ENCODE data around the gene CDH6.

CDH6 gene

DNA sequence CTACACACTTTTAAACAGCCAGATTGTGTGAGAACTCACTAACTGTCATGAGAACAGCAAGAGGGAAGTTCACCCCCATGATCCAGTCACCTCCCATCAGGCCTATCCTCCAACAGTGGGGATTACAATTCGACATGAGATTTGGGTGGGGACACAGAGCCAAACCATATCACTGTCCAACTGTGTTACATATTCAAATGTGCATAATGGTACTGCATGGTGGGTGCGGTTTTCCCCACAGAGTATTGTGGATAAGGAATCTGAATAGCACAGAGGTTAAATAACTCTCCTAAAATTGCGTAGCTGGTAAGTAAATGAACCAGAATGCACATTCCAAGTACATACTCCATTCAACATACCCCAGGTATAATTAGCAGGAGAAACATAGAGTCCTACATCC lies 32.1 kb downstream of the CDH6 start:
- DNase-seq (ENCODE audit: low read depth, low spot score): no peak
- Histone ChIP-seq H3K4me3 (no peak overlapping the region), H3K36me3 (ENCODE audit: insufficient read depth, low read length) (no peaks in the 10 kb centered on the region), H3K9ac (ENCODE audit: insufficient read length) (no peak overlapping the region), H3K27ac (no peak overlapping the region), H3K9me3 (ENCODE audit: low read depth, low read length) (no peaks in the 10 kb centered on the region)
- no peak for TF ChIP-seq FOXP2 (optimal IDR thresholded peaks at IDR 0.05; ENCODE audit: control extremely low read depth, extremely low read length, insufficient read depth)

DNA sequence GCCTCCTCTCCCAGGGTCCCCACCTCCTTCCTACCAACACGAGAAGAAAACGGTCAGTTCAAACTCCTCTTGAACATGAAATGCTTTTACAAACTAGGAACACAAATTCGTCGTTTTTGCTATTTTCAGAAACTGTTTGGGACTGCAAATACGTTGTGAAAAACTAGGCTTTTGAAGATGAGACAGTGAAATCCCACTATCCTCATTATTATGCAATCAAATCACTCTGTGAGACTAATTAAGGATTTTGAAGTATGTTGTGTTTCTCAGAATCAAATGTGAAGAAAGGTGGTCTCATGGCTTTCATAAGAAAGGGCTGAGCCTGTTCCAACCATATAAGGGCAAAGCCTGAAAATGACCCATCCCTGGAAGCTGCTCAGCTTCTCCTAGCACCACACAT lies 33.2 kb downstream of the CDH6 start:
- Histone ChIP-seq H3K9me3 (ENCODE audit: low read depth, low read length) (no peaks in the 10 kb centered on the region), H3K4me3 (no peak overlapping the region), H3K27ac (no peak overlapping the region), H3K36me3 (ENCODE audit: insufficient read depth, low read length) (no peaks in the 10 kb centered on the region), H3K9ac (ENCODE audit: insufficient read length) (no peak overlapping the region)
- no peak for DNase-seq (ENCODE audit: low read depth, low spot score)
- TF ChIP-seq FOXP2 (optimal IDR thresholded peaks at IDR 0.05; ENCODE audit: control extremely low read depth, extremely low read length, insufficient read depth) (no peak), EZH2 (IDR thresholded peaks at IDR 0.05) (no peak), POLR2AphosphoS5 (IDR thresholded peaks at IDR 0.05; ENCODE audit: borderline replicate concordance, low read depth, low read length) (no peak)

DNA sequence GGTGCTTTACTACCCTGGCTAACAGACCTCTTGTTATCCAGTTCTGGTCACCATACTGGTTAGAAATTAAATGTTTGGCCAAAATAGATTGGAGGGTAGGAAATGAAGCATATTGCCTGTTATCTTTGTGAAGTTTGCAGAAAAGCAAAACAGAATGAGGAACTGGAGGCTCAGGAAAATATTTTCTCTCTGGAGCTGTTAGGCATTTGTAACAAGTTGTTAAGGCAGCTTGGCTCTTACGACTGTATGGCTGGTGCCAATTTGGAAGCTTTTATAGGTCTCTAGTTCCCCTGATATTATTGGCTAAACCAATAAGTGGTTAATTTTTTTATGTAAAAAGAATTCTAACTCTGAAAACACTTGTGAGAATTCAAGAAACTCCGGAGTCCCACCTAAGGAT lies 35.8 kb downstream of the CDH6 start:
- Histone ChIP-seq H3K9ac (ENCODE audit: insufficient read length) (no peak overlapping the region), H3K4me3 (no peak overlapping the region), H3K36me3 (ENCODE audit: insufficient read depth, low read length) (no peaks in the 10 kb centered on the region), H3K27ac (no peak overlapping the region), H3K9me3 (ENCODE audit: low read depth, low read length) (no peaks in the 10 kb centered on the region)
- TF ChIP-seq FOXP2 (optimal IDR thresholded peaks at IDR 0.05; ENCODE audit: control extremely low read depth, extremely low read length, insufficient read depth) (no peak), EZH2 (IDR thresholded peaks at IDR 0.05) (no peak), POLR2AphosphoS5 (IDR thresholded peaks at IDR 0.05; ENCODE audit: borderline replicate concordance, low read depth, low read length) (no peak)
- DNase-seq (ENCODE audit: low read depth, low spot score): no peak

DNA sequence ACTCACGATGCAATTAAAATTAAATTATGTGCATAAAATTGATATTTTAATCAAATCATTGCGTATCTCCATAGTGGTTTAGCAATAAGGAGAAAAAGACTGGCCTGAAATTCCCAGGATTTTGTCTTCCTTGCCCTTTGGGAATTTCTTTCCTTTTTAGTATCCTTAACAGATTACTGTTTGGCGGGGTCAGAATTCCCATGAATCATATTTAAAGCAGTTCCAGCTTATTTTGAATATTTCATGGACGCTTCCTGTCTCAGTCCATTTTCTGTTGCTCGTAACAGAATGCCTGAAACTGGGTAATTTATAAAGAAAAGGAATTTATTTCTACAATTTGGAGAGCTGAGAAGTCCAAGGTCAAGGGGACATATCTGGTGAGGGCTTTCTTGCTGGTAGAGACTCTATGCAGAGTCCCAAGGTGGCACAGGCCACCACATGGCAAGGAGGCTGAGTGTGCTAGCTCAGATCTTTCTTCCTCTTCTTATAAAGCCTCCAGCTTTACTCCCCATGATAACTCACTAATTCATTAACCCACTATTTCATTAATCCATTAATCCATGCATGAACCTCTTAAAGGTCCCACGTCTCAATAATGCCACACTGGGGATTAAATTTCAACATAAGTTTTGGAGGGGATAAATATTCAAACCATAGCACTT lies 37.8 kb downstream of the CDH6 start:
- no peak for DNase-seq (ENCODE audit: low read depth, low spot score)
- peak overlapping the region; percentile 73 for H3K27ac ChIP-seq
- H3K36me3 ChIP-seq (ENCODE audit: insufficient read depth, low read length): no peaks in the 10 kb centered on the region
- no peak overlapping the region; the same call in 1 of the 2 replicates for H3K4me3 ChIP-seq
- peak overlapping the region; percentile 43 for H3K9ac ChIP-seq (ENCODE audit: insufficient read length)
- TF ChIP-seq POLR2AphosphoS5 (IDR thresholded peaks at IDR 0.05; ENCODE audit: borderline replicate concordance, low read depth, low read length) (no peak), FOXP2 (optimal IDR thresholded peaks at IDR 0.05; ENCODE audit: control extremely low read depth, extremely low read length, insufficient read depth) (no peak), EZH2 (IDR thresholded peaks at IDR 0.05) (no peak)
- H3K9me3 ChIP-seq (ENCODE audit: low read depth, low read length): no peaks in the 10 kb centered on the region

DNA sequence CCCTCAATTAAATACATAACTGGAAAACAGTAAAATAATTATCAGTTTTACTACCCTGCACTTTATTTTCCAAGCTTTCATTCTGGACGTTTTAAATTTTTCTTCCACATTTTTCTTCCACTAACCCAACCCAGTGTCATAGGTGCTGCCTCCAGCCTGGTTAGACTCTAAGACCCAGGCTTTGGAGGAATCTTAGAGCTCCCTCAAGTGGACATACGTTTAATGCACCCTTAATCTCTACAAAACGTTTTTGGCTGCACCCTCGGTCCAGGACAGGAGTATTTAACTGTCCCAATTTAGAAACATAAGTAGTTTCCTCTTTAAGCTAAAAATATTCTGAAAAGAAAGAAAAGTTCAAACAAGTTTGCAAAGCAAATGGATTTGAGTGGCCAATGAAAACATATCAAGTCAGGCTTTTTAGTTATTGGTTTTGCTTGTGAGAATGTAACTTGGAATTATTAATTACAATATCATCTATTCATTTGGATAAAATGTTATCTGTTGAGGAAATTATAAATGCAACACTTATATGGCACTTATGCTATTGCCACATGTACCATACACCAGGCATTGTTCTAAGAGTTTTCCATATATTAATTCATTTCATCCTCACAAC lies 38.9 kb downstream of the CDH6 start:
- no peaks in the 10 kb centered on the region for H3K36me3 ChIP-seq (ENCODE audit: insufficient read depth, low read length)
- H3K9ac ChIP-seq (ENCODE audit: insufficient read length): no peak overlapping the region
- peak overlapping the region; percentile 73; the same call in 1 of the 2 replicates for H3K27ac ChIP-seq
- H3K4me3 ChIP-seq: peak overlapping the region; percentile 55
- no peak for TF ChIP-seq POLR2AphosphoS5 (IDR thresholded peaks at IDR 0.05; ENCODE audit: borderline replicate concordance, low read depth, low read length)
- no peak for TF ChIP-seq FOXP2 (optimal IDR thresholded peaks at IDR 0.05; ENCODE audit: control extremely low read depth, extremely low read length, insufficient read depth)
- TF ChIP-seq EZH2 (IDR thresholded peaks at IDR 0.05): no peak
- no peaks in the 10 kb centered on the region for H3K9me3 ChIP-seq (ENCODE audit: low read depth, low read length)
- peak; percentile 64 for DNase-seq (ENCODE audit: low read depth, low spot score)

DNA sequence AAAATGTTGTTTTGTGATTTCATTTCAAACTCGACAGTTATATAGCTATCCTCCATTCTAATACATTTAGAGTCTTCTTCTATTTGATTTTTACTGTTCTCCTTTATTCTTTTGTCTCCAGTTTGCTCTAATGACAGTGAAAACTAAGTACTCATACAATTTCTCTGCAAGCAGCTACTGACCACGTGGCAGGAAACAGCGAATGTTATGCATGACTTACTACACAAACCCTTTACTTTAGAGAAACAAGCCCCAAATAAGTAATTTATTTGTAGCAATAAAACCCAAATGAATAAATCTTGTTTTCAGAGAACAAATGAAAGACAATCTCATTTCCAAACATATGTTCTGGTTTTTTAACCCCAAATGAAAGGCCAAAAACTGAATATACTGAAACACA lies 41.9 kb downstream of the CDH6 start:
- no peak for DNase-seq (ENCODE audit: low read depth, low spot score)
- peak overlapping the region; percentile 10; the same call in 1 of the 2 replicates for H3K27ac ChIP-seq
- H3K9me3 ChIP-seq (ENCODE audit: low read depth, low read length): no peaks in the 10 kb centered on the region
- TF ChIP-seq EZH2 (IDR thresholded peaks at IDR 0.05): no peak
- no peak for TF ChIP-seq FOXP2 (optimal IDR thresholded peaks at IDR 0.05; ENCODE audit: control extremely low read depth, extremely low read length, insufficient read depth)
- TF ChIP-seq POLR2AphosphoS5 (IDR thresholded peaks at IDR 0.05; ENCODE audit: borderline replicate concordance, low read depth, low read length): no peak
- no peak overlapping the region for H3K9ac ChIP-seq (ENCODE audit: insufficient read length)
- H3K36me3 ChIP-seq (ENCODE audit: insufficient read depth, low read length): no peaks in the 10 kb centered on the region
- H3K4me3 ChIP-seq: 0 out of 2 replicates have a peak overlapping the region, but pooled peaks have one; percentile 24

DNA sequence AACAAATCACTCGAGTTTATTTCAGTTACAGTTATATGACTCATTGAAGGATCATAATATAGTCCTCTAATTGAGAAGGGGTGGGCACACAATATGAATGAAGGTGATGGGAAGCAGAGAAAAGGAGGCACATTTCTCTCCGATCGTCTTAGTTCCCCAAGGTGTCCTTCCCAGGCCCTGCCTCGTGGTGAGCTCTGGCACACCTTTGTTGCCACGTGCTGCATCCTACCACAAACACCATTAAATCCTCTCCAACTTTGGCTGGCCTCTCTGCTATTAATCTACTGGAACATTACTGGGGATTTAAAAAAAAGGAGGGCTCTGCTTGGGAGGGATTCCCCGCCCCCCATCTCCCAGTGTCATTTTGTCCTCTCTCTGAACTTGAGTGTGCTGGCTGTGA lies 42.9 kb downstream of the CDH6 start:
- Histone ChIP-seq H3K4me3 (no peak overlapping the region), H3K36me3 (ENCODE audit: insufficient read depth, low read length) (no peaks in the 10 kb centered on the region), H3K9me3 (ENCODE audit: low read depth, low read length) (no peaks in the 10 kb centered on the region), H3K9ac (ENCODE audit: insufficient read length) (no peak overlapping the region), H3K27ac (no peak overlapping the region; the same call in 1 of the 2 replicates)
- no peak for TF ChIP-seq FOXP2 (optimal IDR thresholded peaks at IDR 0.05; ENCODE audit: control extremely low read depth, extremely low read length, insufficient read depth)
- no peak for TF ChIP-seq POLR2AphosphoS5 (IDR thresholded peaks at IDR 0.05; ENCODE audit: borderline replicate concordance, low read depth, low read length)
- TF ChIP-seq EZH2 (IDR thresholded peaks at IDR 0.05): no peak
- no peak for DNase-seq (ENCODE audit: low read depth, low spot score)

DNA sequence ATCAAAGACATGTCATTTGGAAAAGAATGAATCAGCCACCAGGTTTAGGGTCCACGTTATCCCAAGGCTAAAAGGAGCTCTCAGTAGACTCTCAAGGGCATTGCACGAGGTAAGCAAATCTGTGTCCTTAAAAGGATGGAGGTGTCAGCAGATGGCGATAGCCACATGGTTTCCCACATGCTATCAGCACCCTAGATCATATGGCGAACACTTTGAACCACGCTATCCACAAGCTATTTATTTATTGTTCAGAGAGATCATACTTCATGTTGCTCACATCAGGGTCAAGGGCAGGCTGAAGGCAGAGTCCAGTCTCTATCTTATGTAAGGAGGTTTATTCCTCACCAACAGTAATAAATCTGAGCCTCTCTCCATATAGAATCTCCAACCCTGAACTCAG lies 43.7 kb downstream of the CDH6 start:
- TF ChIP-seq FOXP2 (optimal IDR thresholded peaks at IDR 0.05; ENCODE audit: control extremely low read depth, extremely low read length, insufficient read depth) (no peak), POLR2AphosphoS5 (IDR thresholded peaks at IDR 0.05; ENCODE audit: borderline replicate concordance, low read depth, low read length) (no peak), EZH2 (IDR thresholded peaks at IDR 0.05) (no peak)
- no peak for DNase-seq (ENCODE audit: low read depth, low spot score)

More for the DNA sequence above, 43.7 kb downstream of the CDH6 start:
- no peaks in the 10 kb centered on the region for H3K36me3 ChIP-seq (ENCODE audit: insufficient read depth, low read length)
- no peak overlapping the region for H3K9ac ChIP-seq (ENCODE audit: insufficient read length)
- H3K27ac ChIP-seq: no peak overlapping the region
- no peak overlapping the region for H3K4me3 ChIP-seq
- H3K9me3 ChIP-seq (ENCODE audit: low read depth, low read length): no peaks in the 10 kb centered on the region

Measured in SK-N-MC (cell line).